ENCODE results near the gene EHMT1.

DNA sequence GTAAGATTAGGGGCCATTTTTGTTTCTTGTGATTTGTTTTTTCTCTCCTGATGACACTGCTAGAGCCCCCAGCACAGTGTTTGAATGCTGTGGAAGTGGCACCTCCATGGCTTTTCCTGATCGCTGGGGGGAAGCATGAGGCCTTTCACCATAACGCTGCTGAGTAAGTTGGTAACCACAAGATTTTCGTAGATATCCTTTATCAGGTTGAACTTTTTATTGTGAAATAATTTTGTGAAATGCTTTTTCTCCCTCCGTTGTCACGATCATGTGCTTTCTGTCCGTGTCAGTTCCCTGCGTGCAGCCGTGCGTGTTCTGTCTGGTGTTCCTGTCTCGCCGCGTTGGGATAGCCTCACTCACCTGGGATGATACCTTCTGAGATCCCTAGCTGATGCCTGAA is 59.4 kb downstream of the EHMT1 start:
- TF ChIP-seq, protein P1, sequence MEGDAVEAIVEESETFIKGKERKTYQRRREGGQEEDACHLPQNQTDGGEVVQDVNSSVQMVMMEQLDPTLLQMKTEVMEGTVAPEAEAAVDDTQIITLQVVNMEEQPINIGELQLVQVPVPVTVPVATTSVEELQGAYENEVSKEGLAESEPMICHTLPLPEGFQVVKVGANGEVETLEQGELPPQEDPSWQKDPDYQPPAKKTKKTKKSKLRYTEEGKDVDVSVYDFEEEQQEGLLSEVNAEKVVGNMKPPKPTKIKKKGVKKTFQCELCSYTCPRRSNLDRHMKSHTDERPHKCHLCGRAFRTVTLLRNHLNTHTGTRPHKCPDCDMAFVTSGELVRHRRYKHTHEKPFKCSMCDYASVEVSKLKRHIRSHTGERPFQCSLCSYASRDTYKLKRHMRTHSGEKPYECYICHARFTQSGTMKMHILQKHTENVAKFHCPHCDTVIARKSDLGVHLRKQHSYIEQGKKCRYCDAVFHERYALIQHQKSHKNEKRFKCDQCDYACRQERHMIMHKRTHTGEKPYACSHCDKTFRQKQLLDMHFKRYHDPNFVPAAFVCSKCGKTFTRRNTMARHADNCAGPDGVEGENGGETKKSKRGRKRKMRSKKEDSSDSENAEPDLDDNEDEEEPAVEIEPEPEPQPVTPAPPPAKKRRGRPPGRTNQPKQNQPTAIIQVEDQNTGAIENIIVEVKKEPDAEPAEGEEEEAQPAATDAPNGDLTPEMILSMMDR (conservative IDR thresholded peaks at IDR 0.05): no peak
- no peak for TF ChIP-seq ZFX (IDR thresholded peaks at IDR 0.05)

All from C4-2B (cell line).